Spleen (tissue), 11 donors: Measurements from ENCODE around the gene PTN. TPM values are rescaled to one million over a fixed set of nuclear protein-coding genes. Genes with fewer than 3 reads are reported as not detected.

Experiments
- DNase-seq: peaks from one replicate; pipeline ENCODE4 v3.0.0-alpha.2; 2020
- H3K27ac ChIP-seq, 8 donors: fragments of 200-600 bp; sonication (generic) in 7 of 8; 1 replicate in 4 of 8; 2 replicates in 4 of 8; pipeline versions ENCODE4 v1.5.0 to v1.8.0; 2016 to 2021; ENCODE audit warnings: inconsistent platforms in 4 of 8, mild to moderate bottlenecking in 4 of 8, moderate library complexity in 1 of 8
- H3K27me3 ChIP-seq, 7 donors: fragments of 200-600 bp; sonication (generic) in 6 of 7; replicated peaks in 1 of 7; 1 replicate in 4 of 7; 2 replicates in 3 of 7; pipeline versions ENCODE4 v1.5.0 to v1.8.0; 2016 to 2021; ENCODE audit warnings: inconsistent platforms in 3 of 7, mild to moderate bottlenecking in 1 of 7
- H3K36me3 ChIP-seq, 6 donors: fragments of 200-600 bp; sonication (generic) in 5 of 6; 1 replicate in 4 of 6; 2 replicates in 2 of 6; pipeline versions ENCODE4 v1.5.0 to v1.8.0; 2016 to 2021; ENCODE audit warnings: inconsistent platforms in 2 of 6
- H3K4me1 ChIP-seq, 6 donors: fragments of 200-600 bp; sonication (generic) in 5 of 6; 1 replicate in 3 of 6; 2 replicates in 3 of 6; pipeline versions ENCODE4 v1.5.0 to v1.8.0; 2016 to 2021; ENCODE audit warnings: inconsistent platforms in 3 of 6
- H3K4me3 ChIP-seq, 8 donors: fragments of 200-600 bp; sonication (generic) in 7 of 8; 1 replicate in 4 of 8; 2 replicates in 4 of 8; pipeline versions ENCODE4 v1.5.0 to v1.8.0; 2016 to 2021; ENCODE audit warnings: inconsistent platforms in 4 of 8, mild to moderate bottlenecking in 4 of 8, moderate library complexity in 2 of 8
- H3K9me3 ChIP-seq, 8 donors: fragments of 200-600 bp; sonication (generic) in 7 of 8; 1 replicate in 4 of 8; 2 replicates in 4 of 8; pipeline versions ENCODE4 v1.5.0 to v1.8.0; 2016 to 2021; ENCODE audit warnings: inconsistent platforms in 4 of 8
- CTCF ChIP-seq, 11 experiments: fragments of 200-600 bp in 7 of 11; fragments of 450-650 bp in 4 of 11; sonication (generic) in 4 of 11; IDR thresholded peaks in 8 of 11; conservative IDR thresholded peaks in 3 of 11; 1 replicate in 7 of 11; 2 replicates in 4 of 11; pipeline versions ENCODE4 v1.4.0 to v1.8.0; 2016 to 2021; ENCODE audit warnings: antibody characterized with exemption in 11 of 11, inconsistent platforms in 4 of 11, mild to moderate bottlenecking in 1 of 11
- POLR2A ChIP-seq, 3 donors: fragments of 450-650 bp; IDR thresholded peaks; one replicate each; pipeline ENCODE4 v1.5.1; 2017; ENCODE audit warnings: antibody characterized with exemption in 3 of 3, mild to moderate bottlenecking in 1 of 3
- POLR2AphosphoS5 ChIP-seq, 3 donors: sonication (generic); formaldehyde crosslinking; IDR thresholded peaks; one replicate each; pipeline ENCODE4 v1.5.1; 2017; ENCODE audit warnings: antibody characterized with exemption in 3 of 3
- WGBS, 5 donors: extraction: QIAGEN DNeasy Blood & Tissue Kit in 3 of 5; methylation state at CpG; one replicate each; pipeline versions ENCODE4 v1.1.5 to v1.1.7; 2013 to 2018; 5-methylcytosine and 5-hydroxymethylcytosine counted together
- intact Hi-C: fragments of 100-400 bp; cut with DNase I; formaldehyde crosslinking; loops from one replicate; pipeline ENCODE4 v1.15.0; 2023; ENCODE audit warnings: low total_unique reads
- polyA plus RNA-seq, 3 donors: library from polyadenylated mRNA; stranded (reverse); fragments of 200-250 nt; gene quantifications; one replicate each; pipeline ENCODE4 v1.2.1, GENCODE V29; 2013
- total RNA-seq, 7 donors: library from RNA; depleted of rRNA in 3 of 7; stranded (reverse); fragments of >200 nt in 3 of 7; fragmentation: NEBNext Ultra II Directional in 4 of 7; extraction: Animal tissue kit (Norgen Biotek cat#: 25700) in 4 of 7; gene quantifications; one replicate each; pipeline versions ENCODE4 v1.1.0 to v1.2.1, GENCODE V29; 2016 to 2021
- donor health status: healthy with polysubstance abuse.
- donor health status: DM: no; HTN: no; CAD: no; lungs with moderate emphysema.
- donor health status: DM: no; HTN: no; CAD: no.
- donor health status: Bipolar disorder and iron deficiency.
- donor health status: healthy.
- donor health status: DM: no; HTN: no; CAD: no.
- donor health status: DM: yes; HTN: yes; CAD: no.

PTN gene
- total and polyA plus RNA-seq, 10 donors: 2.1 to 21.1 (median 6.2) TPM

GRCh38 chr7:137287651-137288258 lies 55.8 kb downstream of the PTN start:
- no peaks in the 10 kb centered on the region for H3K36me3 ChIP-seq
- H3K27ac ChIP-seq: no peak overlapping the region
- intact Hi-C loops: no loop called here
- no peak for DNase-seq
- peaks cover 0 to 3% (median 0%) of the 10 kb centered on the region in 8 donors for H3K9me3 ChIP-seq
- H3K4me1 ChIP-seq: no peaks in the 10 kb centered on the region
- H3K27me3 ChIP-seq: no peaks in the 10 kb centered on the region
- TF ChIP-seq POLR2AphosphoS5 (IDR thresholded peaks at IDR 0.05) (no peak), CTCF (IDR thresholded peaks at IDR 0.05 in 8 of 11, conservative IDR thresholded peaks at IDR 0.05 in 3 of 11) (no peak), POLR2A (IDR thresholded peaks at IDR 0.05) (no peak)
- no peak overlapping the region for H3K4me3 ChIP-seq
- WGBS, 5 donors: 63 to 80% (median 67%) methylated on average over 3 of the region's 3 CpGs

GRCh38 chr7:137283153-137283552 lies 60.4 kb downstream of the PTN start:
- DNase-seq: no peak
- TF ChIP-seq POLR2AphosphoS5 (IDR thresholded peaks at IDR 0.05) (no peak), POLR2A (IDR thresholded peaks at IDR 0.05) (no peak), CTCF (IDR thresholded peaks at IDR 0.05 in 8 of 11, conservative IDR thresholded peaks at IDR 0.05 in 3 of 11) (no peak)
- H3K27ac ChIP-seq: no peak overlapping the region
- no peaks in the 10 kb centered on the region for H3K9me3 ChIP-seq
- no peaks in the 10 kb centered on the region for H3K4me1 ChIP-seq
- 76 to 86% (median 81%) methylated on average over 6 of the region's 6 CpGs for WGBS, 5 donors
- no peak overlapping the region for H3K4me3 ChIP-seq
- H3K27me3 ChIP-seq: no peaks in the 10 kb centered on the region
- intact Hi-C loops: no loop called here
- H3K36me3 ChIP-seq: no peaks in the 10 kb centered on the region

- no peak for DNase-seq
Measured at GRCh38 chr7:137282043-137282442, 61.5 kb downstream of the PTN start.

GRCh38 chr7:137276189-137276588 lies 67.3 kb downstream of the PTN start:
- 60 to 76% (median 66%) methylated on average over 5 of the region's 5 CpGs for WGBS, 5 donors
- intact Hi-C loops: no loop called here
- TF ChIP-seq POLR2A (IDR thresholded peaks at IDR 0.05) (no peak), CTCF (IDR thresholded peaks at IDR 0.05 in 8 of 11, conservative IDR thresholded peaks at IDR 0.05 in 3 of 11) (no peak), POLR2AphosphoS5 (IDR thresholded peaks at IDR 0.05) (no peak)
- H3K27ac ChIP-seq: no peak overlapping the region
- peaks cover 0 to 3% (median 0%) of the 10 kb centered on the region in 8 donors for H3K9me3 ChIP-seq
- no peaks in the 10 kb centered on the region for H3K27me3 ChIP-seq
- H3K36me3 ChIP-seq: no peaks in the 10 kb centered on the region
- no peak overlapping the region for H3K4me3 ChIP-seq
- no peak for DNase-seq
- no peaks in the 10 kb centered on the region for H3K4me1 ChIP-seq

More at GRCh38 chr7:137282043-137282442, 61.5 kb downstream of the PTN start:
- no peak overlapping the region for H3K27ac ChIP-seq
- no peak overlapping the region for H3K4me3 ChIP-seq
- no peaks in the 10 kb centered on the region for H3K27me3 ChIP-seq
- H3K9me3 ChIP-seq: no peaks in the 10 kb centered on the region
- intact Hi-C loops: no loop called here
- H3K4me1 ChIP-seq: no peaks in the 10 kb centered on the region
- TF ChIP-seq CTCF (IDR thresholded peaks at IDR 0.05 in 8 of 11, conservative IDR thresholded peaks at IDR 0.05 in 3 of 11) (no peak), POLR2AphosphoS5 (IDR thresholded peaks at IDR 0.05) (no peak), POLR2A (IDR thresholded peaks at IDR 0.05) (no peak)
- no peaks in the 10 kb centered on the region for H3K36me3 ChIP-seq
